Peyer's patch (tissue), 4 donors: ENCODE data around the gene RFWD3.

Experiments used
- POLR2A ChIP-seq, 2 donors: fragments of 450-650 bp; IDR thresholded peaks; one replicate each; pipeline ENCODE4 v1.5.1; 2017; ENCODE audit warnings: antibody characterized with exemption in 2 of 2, mild to moderate bottlenecking in 2 of 2, moderate library complexity in 2 of 2
- TF ChIP-seq, protein P1 (sequence below), 6 experiments: fragments of 450-650 bp in 4 of 6; fragments of 200-600 bp in 2 of 6; sonication (generic) in 1 of 6; IDR thresholded peaks; one replicate each; pipeline ENCODE4 v1.5.1; 2017 to 2019; ENCODE audit warnings: antibody characterized with exemption in 6 of 6, mild to moderate bottlenecking in 3 of 6, moderate library complexity in 1 of 6

DNA sequence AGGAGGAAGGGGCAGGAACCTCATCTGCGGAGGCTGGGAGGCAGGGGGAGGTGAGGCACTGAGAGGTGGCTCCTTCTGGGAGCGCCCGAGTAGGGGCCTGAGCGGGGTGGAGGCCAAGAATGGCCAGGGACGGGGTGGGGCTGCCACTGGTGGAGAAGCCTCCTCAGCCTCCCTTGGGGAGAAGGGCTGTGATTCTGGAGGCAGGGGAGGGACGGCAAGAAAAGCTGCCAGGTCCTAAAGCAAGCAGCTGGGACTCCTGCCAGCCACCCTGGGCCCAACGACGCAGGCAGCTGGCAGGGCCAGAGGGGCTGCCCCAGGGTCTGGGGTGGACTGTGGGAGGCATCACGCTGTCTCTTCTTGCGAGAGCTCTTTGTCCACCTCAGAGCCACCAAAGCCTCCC lies 46.6 kb upstream of the RFWD3 start:
- TF ChIP-seq, protein P1, sequence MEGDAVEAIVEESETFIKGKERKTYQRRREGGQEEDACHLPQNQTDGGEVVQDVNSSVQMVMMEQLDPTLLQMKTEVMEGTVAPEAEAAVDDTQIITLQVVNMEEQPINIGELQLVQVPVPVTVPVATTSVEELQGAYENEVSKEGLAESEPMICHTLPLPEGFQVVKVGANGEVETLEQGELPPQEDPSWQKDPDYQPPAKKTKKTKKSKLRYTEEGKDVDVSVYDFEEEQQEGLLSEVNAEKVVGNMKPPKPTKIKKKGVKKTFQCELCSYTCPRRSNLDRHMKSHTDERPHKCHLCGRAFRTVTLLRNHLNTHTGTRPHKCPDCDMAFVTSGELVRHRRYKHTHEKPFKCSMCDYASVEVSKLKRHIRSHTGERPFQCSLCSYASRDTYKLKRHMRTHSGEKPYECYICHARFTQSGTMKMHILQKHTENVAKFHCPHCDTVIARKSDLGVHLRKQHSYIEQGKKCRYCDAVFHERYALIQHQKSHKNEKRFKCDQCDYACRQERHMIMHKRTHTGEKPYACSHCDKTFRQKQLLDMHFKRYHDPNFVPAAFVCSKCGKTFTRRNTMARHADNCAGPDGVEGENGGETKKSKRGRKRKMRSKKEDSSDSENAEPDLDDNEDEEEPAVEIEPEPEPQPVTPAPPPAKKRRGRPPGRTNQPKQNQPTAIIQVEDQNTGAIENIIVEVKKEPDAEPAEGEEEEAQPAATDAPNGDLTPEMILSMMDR (IDR thresholded peaks at IDR 0.05), result no peak
- no peak for TF ChIP-seq POLR2A (IDR thresholded peaks at IDR 0.05)
